ENCODE data around the gene MIX23.

MIX23 gene

DNA sequence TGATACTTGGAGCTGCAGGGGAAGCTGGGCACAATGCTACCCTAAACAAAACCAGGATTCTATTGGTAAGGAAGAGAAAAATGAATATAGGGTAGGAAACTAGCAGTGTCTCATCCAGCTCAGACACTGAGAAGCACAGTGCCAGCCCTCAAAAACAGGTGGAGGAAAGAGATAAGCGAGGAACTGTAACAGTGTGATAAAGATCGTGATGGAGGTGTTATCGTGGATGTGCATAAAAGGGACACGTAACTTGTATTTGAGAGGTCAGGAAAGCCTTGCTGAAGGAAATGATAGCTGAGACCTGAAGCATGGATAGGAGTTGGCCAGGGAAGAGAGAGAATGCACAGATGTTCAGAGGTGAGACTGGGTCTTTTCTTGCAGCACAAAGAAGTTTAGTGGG, 27.4 kb downstream of the MIX23 start:
- in situ Hi-C loops (cut with MboI; ENCODE audit: low sequenced_read_pairs): no loop called here

DNA sequence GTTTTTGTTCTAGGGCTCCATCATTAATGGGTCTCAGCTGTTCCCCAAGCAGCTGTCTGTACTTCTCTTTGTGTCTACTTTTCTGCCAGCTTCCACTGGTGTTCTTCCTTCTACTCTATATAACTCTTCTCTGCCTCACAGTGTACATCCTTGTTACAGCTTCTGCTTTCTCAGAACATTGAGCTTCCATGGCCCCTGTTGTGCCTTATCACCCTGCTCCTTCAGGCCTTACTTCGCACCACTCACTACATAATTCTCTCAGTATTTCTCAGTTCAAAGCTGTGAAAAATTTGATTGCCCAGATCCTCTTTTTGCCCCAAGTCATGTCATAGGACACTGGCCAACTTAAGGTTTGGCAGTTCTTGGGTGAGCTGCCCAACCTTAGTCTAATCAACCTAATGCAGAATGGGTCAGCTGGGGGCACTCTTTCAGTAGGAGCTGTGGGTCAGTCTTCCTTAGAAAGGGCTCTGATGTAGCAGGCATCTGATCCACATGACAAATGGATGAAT, 29.1 kb downstream of the MIX23 start:
- in situ Hi-C loops (cut with MboI; ENCODE audit: low sequenced_read_pairs): no loop called here

DNA sequence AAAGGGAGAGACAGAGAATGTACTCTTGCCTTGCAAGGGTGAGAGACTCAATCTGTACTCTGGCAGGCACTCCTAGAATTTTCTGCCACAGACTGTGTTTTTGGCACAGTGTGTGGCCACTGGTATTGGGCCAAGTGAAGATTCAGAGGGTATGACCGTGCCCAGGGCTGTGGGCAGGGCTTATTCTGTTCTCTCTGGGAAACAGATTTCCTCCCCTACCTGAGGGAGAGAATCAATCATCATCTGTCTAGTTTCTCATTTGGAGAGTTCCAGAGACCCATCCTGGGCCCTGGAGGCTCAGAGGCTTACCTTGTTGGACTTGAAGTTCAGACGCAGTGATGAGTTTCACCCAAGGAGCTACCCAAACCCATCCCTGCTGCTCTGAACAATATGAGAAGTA, 29.8 kb downstream of the MIX23 start:
- in situ Hi-C loops (cut with MboI; ENCODE audit: low sequenced_read_pairs): no loop called here

DNA sequence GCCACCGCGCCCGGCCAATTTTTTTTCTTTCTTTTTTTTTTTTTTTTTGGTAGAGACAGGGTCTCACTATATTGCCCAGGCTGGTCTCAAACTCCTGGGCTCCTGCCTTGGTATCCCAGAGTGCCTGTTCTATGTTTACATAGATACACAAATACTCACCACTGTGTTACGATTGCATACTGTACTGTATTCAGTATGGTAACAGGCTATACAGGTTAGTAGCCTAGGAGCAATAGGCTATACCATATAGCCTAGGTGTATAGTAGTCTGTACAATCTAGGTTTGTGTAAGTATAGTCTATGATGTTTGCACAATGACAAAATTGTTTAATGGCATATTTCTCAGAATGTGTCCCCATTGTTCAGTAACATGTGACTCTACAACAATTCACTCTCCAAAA, 31.4 kb downstream of the MIX23 start:
- in situ Hi-C loops (cut with MboI; ENCODE audit: low sequenced_read_pairs): no loop called here

DNA sequence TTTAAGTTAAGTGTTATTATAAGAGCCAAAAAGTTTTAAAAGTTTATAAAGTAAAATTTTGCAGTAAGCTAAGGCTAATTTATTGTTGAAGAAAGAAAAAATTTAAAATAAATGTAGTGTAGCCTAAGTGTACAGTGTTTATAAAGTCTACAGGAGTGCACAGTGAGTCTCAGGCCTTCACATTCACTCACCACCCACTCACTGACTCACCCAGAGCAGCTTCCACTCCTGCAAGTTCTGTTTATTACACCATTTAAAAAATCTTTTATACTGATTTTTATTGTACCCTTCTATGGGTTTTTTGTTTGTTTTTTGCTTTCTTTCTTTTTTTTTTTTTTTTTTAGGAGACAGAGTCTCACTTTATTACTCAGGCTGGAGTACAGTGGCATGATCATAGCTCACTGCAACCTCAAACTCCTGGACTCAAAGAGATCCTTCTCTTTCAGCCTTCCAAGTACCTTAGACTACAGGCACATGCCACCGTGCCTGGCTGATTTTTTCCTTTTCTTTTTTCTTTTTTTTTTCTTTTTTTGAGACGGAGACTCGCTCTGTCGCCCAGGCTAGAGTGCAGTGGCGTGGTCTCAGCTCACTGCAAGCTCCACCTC, 32.1 kb downstream of the MIX23 start:
- in situ Hi-C loops (cut with MboI; ENCODE audit: low sequenced_read_pairs): no loop called here

DNA sequence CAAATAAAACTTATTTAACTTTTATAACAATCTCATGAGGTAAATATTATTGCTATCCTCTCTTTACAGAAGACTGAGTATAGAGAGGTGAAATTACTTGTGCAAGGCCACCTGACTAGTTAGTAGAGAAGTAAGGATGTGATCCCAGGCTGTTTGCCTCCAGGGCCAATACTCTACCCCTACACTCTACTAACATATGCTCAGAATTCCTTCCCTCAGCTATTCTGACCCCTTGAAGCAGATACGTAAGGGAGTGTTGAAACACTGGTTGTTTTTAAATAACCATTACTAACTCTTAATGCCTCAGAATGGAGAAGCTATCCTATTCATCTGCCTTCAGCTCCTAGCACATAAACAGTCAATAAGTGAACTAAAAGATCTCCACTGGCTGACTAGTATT, 33.9 kb downstream of the MIX23 start:
- in situ Hi-C loops (cut with MboI; ENCODE audit: low sequenced_read_pairs): no loop called here

DNA sequence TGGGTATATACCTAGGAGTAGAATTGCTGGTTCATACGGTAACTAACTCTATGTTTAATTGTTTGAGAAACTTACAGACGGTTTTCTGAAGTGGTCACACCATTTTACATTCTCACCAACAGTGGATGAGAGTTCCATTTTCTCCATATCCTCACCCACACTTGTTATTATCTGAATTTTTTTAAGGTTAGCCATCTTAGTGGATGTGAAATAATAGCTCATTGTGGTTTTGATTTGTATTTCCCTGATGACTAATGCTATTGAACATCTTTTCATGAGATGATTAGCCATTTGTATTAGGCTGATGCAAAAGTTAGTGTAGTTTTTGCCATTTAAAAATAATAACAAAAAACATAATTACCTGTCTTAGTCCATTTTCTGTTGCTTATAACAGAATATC, 39.4 kb downstream of the MIX23 start:
- in situ Hi-C loops (cut with MboI; ENCODE audit: low sequenced_read_pairs): no loop called here

DNA sequence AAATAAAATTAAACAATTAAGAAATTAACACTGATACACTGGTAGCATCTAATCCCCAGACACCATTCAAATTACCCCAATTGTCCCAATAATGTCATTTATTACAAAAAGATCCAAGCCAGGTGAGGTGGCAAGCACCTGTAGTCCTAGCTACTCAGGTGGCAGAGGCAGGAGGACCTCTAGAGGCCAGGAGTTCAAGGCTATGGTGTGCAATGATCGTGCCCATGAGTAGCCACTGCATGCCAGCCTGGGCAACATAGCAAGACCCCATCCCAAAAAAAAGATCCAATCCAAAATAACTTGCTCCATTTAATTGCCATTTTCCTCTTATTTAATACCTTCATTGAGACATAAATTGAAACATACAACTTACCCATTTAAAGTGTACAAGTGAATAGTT, 40.2 kb downstream of the MIX23 start:
- in situ Hi-C loops (cut with MboI; ENCODE audit: low sequenced_read_pairs): no loop called here

DNA sequence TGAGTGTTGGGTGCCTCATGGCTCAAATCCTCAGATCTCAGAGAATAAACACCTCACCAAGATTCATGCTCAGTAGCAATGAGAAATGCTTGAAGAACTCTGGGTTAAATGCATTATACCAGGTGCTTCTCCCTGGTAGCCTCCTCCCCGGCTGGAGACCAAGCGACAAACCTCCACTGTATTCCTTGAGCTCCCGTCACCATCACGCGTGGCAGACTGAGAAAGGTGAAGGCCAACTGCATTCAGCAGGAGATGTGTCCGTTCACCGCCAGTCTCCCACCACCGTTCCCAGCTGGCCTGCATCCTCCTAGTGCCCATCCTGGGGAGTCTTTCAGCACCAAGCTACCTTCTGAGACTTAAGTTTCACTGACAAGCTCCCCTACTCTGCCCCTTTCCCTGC, 50.5 kb downstream of the MIX23 start:
- in situ Hi-C loops (cut with MboI; ENCODE audit: low sequenced_read_pairs): no loop called here

DNA sequence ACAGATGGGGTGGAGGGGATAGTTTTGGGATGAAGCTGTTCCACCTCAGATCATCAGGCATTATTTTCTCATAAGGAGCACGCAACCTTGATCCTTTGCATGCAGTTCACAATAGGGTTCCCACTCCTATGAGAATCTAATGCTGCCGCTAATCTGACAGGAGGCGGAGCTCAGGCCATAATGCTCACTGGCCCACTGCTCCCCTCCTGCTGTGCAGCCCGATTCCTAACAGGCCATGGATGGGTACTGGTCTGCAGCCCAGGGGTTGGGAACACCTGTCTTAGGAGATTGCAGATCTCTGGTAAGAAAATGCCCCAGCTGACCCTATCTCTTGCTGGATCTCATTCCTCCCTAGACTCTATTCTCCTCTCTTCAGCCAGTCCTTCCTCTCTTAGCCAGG, 51.1 kb downstream of the MIX23 start:
- in situ Hi-C loops (cut with MboI; ENCODE audit: low sequenced_read_pairs): no loop called here

DNA sequence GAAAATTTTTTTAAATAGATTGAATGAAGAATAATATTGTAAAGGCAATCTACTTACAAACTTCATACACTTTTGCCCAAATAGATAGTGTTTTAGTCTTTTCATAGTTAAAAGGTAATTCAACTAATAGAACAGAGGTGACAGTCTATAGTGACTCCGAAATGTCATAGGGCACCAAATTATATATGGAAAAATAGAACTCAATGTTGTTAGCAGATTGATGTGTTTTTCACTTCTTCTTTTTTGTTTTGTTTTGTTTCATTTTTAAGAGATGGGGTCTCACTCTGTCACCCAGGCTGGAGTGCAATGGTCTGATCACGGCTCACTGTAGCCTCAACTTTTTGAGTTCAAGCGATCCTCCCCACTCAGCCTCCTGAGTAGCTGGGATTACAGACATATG, 57.3 kb downstream of the MIX23 start:
- in situ Hi-C loops (cut with MboI; ENCODE audit: low sequenced_read_pairs): no loop called here

DNA sequence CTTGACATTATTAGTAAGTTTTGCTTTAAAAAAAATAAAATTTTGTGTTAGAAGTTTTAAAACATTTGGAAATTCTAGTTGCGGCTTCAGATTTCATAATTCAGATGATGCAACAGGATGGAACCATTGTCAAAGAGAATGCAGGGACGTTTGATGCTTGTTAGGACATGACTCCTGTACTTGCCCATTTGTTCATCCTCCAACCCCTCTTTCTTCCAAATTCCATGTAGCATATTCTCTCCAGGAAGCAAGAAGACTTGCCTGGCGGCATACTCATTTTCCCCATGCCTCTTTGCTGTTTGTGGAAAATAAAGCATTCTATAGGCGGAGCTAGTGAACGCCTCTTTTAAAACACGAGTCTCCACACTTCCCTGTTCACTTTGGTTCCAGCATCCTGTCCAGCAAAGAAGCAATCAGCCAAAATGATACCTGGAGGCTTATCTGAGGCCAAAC, 58.1 kb downstream of the MIX23 start, which contains the start of gene CSTA:
CSTA (plus strand) TSS at position 378 of the 453 bp plus-strand sequence; CDS start at position 423, 45 bp downstream.
- in situ Hi-C loops (cut with MboI; ENCODE audit: low sequenced_read_pairs): no loop called here

DNA sequence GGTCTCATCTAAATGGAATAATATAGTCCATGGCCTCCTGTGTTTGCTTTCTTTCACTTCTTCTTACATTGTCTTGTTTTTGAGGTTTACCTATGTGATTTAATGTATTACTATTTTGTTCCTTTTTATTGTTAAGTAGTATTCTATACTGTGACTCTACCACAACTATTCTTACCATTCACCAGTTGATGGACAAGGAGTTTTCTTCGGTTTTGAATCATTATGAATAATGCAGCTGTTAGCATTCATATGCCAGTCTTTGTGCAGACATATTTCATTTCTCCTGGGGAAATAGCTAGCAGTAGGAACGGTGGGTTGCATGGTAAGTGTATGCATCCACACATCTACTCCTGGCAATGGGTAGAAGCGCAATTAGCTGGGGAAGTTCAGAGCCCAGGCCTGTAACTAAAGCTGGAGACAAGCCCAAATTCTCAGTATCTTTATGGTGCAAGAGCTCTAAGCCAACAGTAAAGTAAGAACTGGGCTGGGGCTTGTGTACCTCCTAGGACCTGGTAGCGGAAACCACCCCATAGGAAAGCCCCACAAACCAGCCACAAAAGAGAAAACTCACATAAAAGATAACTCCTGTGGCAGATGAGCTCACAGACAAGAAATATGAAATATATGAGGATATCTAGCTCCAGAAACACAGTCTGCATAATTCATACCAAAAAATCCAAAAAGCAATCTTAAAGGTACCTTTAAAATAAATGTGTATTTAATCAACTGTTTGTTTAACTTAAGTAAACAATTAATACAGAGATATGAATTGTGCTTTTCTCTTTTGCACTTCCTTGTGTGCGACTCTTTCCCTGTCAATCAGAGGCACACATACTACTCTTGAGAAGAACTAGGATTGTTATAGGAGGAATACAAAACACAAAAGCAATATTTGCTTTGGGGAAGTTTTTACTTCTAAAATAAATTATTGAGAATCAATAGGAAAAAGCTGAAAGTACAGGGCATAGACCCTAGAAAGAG, 60.6 kb downstream of the MIX23 start:
- in situ Hi-C loops (cut with MboI; ENCODE audit: low sequenced_read_pairs): no loop called here

DNA sequence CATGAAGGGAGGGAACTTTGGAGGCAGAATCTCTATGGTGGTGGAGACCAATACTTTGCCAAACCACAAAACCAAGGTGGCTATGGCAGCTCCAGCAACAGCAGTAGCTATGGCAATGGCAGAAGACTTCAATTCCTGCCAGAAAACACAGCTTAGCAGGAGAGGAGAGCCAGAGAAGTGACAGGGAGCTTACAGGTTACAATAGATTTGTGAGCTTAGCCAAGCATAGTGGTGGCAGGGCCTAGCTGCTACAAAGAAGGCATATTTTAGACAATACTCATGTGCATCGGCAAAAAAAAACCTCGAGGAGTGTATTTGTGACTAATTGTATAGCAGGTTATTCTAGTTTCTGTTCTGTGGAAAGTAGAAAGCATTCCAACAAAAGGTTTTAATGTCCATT, 64.4 kb downstream of the MIX23 start:
- in situ Hi-C loops (cut with MboI; ENCODE audit: low sequenced_read_pairs): no loop called here

DNA sequence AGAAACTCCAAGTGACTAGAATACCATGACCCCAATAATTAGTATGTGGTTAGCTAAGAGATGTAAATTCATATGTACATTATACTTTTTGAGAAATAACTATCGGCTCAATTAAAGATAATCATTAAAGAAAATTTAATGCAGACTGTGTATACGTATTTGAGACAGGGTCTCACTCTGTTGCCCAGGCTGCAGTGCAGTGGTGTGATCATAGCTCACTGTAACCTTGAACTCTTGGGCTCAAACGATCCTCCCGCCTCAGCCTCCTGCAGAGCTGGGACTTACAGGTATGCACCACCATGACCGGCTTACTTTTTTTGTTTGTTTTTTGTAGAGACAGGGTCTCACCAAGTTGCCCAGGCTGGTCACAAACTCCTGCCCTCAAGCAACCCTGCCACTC, 66.7 kb downstream of the MIX23 start:
- in situ Hi-C loops (cut with MboI; ENCODE audit: low sequenced_read_pairs): no loop called here

DNA sequence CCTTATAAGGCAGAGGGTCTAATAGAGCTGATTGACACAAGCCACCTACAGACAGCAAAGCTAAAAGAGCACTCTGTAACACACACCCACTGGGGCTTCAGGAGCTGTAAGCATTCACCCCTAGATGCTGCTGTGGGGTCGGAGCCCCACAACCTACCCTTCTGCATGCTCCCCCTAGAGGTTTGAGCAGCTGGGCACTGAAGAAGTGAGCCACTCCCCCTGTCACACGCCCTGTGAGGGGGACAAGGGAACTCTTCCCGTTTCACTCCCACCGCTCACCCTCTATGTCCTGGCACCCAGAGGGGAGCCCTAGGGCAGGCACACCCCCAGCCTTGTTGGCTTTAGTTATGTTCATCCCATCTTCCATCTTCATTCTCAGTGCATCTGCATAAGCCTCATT, 67.4 kb downstream of the MIX23 start:
- in situ Hi-C loops (cut with MboI; ENCODE audit: low sequenced_read_pairs): no loop called here

DNA sequence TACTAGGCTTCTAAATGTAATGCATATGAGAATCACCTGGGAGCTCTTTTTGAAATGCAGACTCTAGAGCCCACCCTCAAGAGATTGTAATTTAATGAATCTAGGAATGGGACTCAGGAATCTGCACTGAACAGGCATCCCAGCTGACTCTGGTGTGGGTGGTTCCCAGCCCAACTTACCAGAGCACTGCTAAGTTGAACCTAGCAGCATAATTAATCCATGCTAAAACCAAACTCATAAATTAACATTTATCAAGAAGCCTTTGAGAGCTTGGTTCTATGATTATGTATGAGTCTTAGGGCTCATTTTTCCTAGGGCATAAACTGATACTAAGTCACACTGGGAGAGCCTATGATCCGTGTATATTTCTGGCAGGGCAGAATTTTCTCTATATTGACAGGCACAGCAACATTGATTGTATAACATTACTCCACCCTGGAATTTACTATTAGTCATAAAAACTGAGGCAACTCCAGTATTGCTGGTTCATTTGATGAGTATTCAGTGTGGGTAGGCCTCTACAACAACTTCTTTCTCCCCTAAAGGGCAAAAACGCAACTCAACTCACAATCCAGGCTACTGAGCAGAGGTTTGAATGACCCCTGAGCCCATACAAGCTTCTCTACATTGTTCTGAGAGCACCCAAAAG, 68.7 kb downstream of the MIX23 start:
- in situ Hi-C loops (cut with MboI; ENCODE audit: low sequenced_read_pairs): no loop called here

DNA sequence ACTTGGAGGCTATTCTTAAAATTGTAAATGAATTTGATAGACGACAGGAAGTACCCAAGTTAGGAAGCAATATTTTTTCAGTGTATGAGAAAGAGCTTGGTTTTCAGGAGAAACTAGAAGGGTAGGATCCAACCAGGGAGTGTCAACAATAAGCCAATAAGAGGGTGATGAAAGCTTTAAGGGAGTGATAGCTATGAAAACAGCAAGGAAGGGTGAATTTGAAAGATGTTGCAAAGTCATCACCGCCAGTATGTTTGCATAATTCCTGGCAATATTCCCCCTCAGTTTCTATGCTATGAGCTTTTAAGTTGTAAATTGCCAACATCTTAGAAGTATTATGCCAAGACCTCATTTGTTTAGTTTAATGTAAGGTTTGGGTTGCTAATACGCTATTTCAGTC, 69.8 kb downstream of the MIX23 start:
- in situ Hi-C loops (cut with MboI; ENCODE audit: low sequenced_read_pairs): no loop called here

DNA sequence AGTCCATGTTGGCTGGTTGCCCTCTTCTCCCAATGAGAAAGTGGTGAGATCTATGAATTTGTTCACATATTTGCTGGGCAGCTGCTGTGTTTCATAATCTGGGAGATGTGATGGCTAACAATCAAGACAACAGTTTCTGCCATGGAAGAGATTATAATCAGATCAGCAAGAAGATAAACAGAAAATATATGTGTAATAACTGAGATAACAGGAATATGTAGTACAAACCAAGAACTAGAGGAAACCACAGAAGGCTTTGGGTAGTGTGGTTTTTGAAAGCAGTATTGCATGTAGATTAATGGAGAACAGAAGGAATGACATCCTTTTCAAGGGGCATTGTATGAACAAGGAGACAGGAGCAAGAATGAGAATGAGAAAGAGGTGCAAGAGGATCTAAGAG, 70.2 kb downstream of the MIX23 start:
- in situ Hi-C loops (cut with MboI; ENCODE audit: low sequenced_read_pairs): no loop called here

DNA sequence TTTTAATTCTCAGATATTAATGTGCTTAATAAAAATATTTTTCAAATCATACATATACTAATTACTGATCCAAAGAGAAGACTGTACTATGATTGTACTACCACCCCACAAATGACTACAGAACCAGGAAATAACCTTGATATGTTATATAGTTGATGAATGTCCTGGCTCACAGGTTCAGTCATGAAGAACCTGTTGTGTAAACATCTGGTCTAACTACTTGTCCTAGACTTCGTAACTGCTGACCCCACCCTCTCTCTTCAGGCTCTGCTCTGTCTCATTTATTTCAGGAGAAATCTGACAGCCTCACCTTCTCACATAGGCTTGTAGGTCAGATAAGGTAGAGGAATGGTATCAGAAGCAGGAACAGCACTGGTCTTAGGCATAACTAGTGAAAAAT, 72.7 kb downstream of the MIX23 start:
- in situ Hi-C loops (cut with MboI; ENCODE audit: low sequenced_read_pairs): no loop called here
